ENCODE data around the gene AP3D1.

AP3D1 gene

DNA sequence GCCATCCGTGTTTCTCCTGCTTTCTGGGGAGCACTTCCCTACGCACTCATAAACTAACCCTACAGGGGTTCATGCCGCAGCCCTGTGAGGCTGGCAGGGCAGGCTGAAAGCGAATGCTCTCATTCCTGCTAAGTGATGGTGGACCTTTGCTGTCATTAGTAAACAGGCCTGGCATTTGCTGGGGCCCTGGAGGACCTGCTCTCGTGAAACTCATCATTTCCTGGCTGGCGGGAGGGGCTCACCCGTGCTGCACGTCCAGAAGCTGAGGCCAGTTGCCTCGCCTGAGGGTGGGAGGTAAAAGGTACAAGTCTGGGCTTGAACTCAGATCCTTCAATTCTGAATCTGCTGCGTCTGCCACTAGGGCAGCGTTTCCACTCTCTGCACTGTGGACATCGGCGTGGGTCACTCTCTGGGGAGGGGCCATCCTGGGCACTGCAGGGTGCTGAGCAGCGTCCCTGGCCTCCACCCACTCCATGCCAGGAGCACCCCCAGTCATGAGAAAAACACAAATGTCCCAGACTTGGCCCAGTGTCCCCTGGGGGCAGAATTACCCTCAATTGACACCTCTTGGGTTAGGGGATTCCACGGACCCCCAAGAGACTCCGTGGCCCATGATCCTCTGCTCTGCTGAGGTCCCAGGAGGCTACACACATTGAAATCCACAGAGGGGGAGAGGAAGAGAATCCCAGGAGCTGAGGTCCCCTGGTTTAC lies 62.2 kb downstream of the AP3D1 start:
- no peak for DNase-seq (ENCODE audit: low read depth in 2 of 3, low spot score in 1 of 3)

DNA sequence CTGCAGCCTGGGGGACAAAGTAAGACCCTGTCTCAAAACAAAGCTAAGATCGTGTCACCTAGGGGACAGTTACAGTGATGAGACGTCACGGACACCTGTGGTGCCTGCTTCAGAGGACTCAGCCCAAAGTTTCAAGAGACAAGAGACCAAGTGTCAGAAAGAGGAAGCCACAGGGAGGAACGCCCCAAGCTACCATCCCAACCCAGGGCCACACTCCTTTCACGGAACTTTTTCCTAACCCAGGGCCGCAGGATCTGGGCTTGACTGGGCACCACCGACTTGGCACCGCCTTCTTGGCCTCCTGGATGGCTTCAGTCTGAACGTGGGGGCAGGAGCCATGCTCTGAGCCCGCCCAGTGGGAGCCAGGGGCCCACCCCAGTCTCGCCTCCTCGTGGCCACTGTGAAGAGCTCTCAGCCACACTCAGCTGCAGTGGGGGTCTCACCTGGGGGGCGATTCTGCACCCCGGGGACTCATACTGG lies 63.7 kb downstream of the AP3D1 start:
- no peak for DNase-seq (ENCODE audit: low read depth in 2 of 3, low spot score in 1 of 3)

DNA sequence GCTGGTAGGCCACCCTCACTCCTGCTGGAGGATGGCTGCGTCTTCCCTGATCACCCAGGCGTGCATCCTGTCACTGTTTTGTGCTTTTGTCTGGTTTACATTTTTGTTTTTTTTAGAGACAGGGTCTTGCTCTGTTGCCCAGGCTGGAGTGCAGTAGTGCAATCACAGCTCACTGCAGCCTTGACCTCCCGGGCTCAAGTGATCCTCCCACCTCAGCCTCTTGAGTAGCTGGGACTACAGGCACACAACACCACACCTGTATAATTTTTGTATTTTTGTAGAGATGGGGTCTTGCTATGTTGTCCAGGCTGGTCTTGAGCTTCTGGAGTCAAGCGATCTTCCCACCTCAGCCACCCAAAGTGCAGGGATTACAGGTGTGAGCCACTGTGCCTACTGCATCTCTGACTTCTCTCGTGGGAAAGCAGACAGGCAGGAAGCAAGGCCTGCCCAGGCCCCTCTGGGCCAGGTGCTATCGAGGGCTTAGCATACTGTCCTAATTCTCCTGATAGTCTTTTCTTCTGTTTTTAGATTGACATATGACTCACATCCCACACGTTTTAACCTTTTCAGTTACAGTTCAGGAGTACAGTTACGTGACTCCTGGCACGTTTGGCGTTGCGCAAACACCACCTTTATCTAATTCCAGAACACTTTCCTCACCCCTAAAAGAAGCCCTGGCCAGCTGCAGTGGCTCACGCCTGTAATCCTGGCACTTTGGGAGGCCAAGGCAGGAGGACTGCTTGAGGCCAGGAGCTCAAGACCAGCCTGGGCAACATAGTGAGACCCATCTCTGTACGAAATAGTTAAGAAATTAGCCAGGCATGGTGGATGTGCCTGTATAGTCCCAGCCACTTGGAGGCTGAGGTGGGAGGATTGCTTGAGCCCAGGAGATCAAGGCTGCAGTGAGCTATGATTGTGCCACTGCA lies 64.4 kb downstream of the AP3D1 start:
- DNase-seq (ENCODE audit: low read depth in 2 of 3, low spot score in 1 of 3), result peak in 1 of 3 donors; percentile 57

DNA sequence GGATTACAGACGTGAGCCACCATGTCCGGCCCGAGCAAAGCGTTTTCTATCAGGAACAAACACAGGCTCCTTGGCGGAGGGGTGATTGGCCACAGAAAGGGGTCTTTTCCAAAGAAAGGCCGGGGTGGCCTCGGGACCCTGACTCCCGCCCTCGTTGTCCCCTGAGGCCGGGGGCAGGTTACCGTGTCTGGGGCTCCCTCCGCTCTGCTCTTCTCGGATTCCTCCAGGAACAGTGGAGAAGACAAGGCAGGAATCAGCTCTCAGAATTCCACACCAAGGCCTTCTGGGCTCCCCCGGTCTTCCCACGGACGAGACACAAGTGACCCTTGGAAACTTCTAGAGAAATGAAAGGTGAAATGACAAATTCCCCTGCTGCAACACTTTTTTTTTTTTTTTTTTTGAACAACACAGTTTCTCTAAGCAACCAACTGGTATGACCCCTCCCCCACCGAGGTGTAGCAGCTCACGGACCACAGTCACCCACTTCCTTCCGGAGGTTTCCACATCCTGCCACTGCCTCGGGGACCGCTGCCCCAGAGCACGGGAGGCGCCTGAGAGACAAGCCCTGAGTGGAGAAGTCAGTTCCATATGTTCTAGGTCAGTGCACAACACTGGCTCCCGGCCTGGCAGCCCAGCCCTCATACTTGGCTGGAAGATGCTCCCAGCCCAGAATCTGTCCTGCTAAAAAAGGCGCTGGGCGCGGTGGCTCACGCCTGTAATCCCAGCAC lies 66.2 kb downstream of the AP3D1 start:
- DNase-seq (ENCODE audit: low read depth in 2 of 3, low spot score in 1 of 3), result peak; percentile 89 to 91 (median 90)

DNA sequence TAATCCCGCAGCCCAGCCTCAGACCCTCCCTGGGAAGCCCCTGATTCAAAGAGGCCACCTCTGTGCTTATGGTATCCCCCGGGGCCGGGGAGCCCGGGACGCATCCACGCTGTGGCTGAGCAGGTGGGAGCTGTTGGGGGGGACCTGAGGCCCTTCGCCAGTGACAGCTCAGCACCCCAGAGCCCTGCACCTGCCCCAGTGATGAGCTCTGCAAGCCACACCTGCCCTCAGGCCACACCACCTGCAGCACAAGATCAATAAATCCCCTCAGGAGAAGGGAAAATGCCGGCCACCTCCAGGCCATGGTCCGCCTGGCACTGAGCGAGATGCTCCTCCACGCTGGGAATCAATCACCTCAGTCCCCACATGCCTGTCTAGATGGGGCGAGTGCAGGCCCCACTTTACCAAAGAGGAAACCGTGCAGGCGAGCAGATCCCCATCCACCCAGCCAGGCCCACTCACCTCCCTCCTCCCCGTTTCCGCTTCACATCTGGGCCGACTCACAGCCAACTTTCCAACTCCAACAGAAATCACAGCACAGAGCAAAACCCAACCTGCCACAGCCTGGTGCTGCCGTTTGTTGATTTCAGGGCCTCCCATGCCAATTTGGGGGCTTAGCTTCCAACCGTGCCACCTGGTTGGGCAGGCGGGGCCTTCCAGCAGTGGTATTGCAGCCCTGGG lies 68.1 kb downstream of the AP3D1 start:
- peak in 1 of 3 donors; percentile 44 for DNase-seq (ENCODE audit: low read depth in 2 of 3, low spot score in 1 of 3)

DNA sequence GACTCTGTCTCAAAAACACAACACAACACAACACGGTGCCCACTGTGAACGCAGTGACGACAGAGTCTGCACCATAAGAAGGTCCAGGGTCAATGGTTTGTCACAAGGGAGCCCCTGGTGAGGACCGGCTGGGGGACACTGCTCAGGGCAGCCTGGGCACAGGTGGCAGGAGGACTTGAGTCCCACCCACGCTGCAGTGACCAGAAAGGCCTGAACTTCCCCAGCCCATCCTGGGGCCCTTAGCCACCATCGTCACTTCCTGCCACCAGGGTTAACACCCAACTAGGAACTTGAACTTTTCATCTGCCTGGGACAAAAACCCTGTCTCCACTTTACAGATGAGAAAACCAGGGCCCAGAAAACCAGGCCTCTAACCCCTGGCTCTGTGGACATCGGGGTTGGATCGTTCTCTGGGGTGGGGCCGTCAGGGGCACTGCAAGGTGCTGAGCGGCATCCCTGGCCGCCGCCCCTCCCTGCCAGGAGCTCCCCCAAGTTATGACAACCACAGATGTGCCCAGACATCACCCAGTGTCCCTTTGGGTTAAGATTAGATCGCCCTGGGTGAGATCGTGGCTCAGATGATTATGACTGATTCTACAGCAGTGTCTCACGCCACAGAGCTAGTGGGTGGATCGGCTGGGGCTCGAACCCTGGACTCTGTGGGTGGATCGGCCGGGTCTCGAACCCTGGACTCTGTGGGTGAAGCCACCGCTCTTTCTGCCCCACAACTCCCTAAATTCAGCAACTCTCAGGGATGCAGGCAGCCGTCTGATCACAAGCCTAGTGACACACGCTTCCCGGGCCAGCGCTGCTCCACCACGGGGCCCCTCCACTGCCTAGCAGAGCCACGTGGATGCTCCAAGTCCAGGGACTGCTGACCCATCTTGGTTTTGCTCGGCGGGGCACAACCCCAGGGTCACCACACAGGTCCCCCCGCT lies 69.2 kb downstream of the AP3D1 start:
- no peak for DNase-seq (ENCODE audit: low read depth in 2 of 3, low spot score in 1 of 3)

DNA sequence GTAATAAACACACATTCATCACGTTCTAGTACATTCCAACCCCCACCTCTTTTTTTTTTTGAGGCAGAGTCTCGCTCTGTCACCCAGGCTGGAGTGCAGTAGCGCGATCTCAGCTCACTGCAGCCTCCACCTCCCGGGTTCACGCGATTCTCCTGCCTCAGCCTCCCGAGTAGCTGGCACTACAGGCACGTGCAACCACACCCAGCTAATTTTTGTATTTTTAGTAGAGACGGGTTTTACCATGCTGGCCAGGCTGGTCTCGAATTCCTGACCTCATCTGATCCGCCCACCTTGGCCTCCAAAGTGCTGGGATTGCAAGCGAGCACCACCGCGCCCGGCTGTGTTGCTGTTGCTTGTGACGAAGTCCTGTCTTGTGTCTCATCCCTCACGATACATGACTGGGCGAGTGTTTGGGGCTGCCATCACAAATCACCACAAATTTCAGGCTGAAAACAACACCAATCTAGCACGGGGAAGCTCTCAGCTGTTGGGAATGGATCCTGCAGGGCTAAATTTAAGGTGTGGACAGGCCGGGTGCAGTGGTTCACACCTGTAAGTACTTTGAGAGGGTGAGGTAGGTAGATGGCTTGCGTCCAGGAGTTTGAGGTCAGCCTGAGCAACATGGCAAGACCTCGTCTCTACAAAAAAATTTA lies 70.9 kb downstream of the AP3D1 start:
- no peak for DNase-seq (ENCODE audit: low read depth in 2 of 3, low spot score in 1 of 3)

DNA sequence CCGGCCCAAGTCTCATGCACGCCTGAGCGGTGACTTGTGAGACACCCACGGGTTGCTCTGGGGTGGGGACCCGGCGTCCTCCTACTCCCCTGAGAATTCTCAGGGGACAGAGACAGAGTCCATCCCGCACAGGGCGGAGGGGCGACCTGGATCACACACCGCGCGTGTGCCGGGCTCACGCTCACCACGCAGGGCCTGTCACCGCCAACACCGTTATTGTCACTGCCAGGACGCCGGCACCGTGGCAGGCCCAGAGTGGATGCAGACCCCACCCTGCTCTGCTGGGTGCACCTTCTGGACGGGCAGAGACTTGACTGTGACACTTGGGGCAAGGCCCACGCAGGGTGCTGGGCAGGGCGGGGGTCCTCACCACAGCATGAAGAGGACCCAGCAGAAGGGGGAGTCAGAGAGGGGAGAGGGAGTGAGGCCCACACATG lies 71.5 kb downstream of the AP3D1 start:
- no peak for DNase-seq (ENCODE audit: low read depth in 2 of 3, low spot score in 1 of 3)

DNA sequence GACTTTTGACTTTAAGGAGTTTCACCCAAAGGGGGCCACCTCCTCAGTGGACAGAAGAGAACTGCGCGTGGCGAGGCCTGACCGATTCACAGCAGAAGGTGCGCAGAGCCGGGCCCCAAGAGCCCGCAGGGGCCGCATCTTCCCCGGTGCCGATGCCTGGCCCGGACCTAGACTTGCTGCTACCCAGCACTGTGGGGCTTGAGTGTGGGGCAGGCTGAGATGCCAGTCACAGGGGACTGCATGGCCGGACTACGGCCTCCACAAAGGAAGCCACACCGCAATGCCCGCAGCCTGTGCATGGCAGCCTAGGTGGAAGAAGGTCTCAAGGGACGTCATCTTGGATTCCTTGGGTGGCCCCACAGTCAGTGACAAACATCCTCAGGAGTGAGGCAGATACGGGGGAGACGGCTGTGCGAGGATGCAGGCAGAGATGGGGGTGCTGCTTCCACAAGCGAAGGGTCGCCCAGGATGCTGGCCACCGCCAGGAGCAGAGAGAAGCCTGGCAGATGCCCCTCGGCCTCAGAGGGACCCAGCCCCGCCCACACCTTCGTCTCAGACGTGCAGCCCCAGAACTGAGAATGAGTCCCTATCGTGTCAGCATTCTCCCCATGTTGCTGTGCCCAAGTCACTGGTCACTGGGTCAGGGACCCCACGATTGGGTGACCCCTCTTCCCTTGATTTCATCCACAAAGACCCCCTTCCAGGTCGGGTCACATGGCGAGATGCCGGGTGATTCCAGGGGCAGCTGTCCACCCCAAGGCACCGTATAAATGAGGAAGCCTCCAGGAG lies 72.1 kb downstream of the AP3D1 start:
- no peak for DNase-seq (ENCODE audit: low read depth in 2 of 3, low spot score in 1 of 3)

DNA sequence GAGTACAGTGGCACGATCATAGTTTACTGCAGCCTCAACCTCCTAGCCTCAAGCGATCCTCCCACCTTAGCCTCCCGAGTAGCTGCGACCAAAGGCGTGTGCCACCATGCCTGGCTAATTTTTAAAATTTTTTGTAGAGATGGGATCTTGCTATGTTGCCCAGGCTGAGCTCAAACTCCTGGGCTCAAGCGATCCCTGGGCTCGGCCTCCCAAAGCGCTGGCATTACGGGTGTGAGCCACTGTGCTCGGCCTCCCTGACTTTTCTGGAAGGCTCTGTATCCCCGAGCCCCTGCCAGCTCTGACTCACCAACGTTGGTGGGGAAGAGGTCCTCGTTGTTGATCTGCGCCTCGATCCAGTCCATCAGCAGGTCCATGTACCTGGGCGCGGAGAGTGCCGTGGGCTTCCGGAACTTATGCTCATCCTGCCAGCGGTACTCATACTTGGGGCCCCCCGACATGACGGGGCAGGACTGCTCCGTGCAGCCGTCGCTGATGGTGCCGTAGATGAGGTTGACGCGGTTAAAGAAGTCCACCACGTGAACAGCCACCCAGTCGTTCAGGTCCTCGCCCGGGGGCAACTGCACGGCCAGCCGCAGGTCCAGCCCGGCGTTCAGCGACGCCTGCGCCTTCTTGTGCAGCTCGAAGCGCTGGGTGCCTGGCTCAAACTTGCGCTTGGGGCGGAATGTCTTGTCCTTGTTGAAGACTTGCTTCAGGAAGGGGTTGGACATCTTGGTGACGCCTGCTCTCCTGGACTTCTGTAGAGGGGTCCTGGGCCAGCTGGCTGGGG lies 73.3 kb downstream of the AP3D1 start:
- DNase-seq (ENCODE audit: low read depth in 2 of 3, low spot score in 1 of 3), result no peak

DNA sequence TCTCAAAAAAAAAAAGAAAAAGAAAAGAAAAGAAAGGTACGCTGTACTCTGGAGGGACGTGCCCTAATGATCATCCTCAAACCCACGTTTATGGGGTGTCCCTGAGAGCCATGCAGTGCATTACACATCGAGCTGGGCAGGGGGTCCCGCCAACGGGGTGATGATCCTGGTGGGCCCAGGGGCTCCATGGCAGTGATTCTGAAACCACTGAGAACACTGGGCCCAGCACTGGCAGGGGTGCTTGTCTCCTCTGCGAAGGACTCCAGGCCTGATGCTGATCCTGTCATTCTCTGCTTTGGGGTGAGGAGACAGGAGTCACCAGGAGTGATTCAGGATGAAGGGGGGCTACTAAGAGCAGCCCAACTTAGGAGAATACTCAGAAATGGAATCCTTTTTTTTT lies 74.0 kb downstream of the AP3D1 start:
- no peak for DNase-seq (ENCODE audit: low read depth in 2 of 3, low spot score in 1 of 3)

DNA sequence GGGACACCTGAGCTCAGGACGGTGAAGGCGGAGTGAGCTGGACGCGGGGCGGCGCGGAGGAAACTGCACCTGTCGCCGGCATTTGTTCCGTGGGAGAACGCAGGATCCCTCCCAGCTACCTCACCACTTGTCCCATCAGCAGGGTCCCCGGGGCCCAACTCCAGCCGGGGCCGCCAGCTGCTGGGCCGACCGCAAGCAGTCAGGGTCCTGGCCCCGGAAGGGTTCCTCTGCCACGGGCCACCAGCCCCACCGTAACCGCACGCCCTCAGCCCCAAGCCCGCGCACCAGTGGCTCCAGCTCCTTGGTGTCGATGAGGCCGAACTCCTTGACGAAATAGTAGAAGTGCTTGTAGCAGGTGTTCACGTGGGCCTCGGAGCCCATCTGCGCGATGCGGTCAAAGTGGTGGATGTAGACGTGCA lies 74.8 kb downstream of the AP3D1 start:
- no peak for DNase-seq (ENCODE audit: low read depth in 2 of 3, low spot score in 1 of 3)

DNA sequence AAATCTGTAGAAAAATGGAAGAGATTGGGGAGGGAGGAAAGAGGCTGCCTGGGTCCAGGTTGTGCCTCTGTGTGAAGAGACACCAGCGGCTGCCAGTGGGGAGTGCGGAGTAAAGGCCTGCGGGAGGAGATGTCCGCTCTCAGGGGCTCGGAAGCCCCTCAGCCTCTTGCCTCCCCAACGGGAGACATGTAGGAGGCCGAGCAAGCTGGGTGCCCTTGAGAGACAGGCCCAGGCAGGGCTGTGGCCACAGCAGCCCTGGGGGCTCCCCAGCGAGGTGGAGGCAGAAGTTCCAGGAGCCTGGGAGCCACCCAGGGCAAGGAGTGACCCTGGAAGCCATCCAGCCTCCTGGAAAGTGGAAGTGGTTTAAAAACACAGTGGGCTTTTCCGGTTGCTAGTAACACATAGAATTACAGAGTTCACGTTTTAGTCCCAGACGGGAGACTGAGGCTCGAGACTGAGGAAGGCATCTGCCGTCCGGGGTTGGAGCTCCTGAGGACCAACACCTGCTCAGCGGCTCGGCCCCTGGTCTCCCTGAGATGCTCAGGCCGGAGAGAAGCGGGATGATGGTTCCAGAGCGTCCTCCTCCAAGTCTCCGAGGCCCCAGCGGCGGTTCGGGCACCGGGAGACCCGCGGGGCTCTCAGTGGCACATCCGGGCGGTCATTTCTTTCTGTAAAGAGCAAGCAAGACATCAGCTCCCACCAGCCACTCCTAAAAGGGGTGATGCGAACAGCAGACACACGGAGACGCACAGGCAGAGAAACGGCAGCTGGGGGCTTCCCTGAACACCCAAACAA lies 78.4 kb downstream of the AP3D1 start:
- no peak for DNase-seq (ENCODE audit: low read depth in 2 of 3, low spot score in 1 of 3)

DNA sequence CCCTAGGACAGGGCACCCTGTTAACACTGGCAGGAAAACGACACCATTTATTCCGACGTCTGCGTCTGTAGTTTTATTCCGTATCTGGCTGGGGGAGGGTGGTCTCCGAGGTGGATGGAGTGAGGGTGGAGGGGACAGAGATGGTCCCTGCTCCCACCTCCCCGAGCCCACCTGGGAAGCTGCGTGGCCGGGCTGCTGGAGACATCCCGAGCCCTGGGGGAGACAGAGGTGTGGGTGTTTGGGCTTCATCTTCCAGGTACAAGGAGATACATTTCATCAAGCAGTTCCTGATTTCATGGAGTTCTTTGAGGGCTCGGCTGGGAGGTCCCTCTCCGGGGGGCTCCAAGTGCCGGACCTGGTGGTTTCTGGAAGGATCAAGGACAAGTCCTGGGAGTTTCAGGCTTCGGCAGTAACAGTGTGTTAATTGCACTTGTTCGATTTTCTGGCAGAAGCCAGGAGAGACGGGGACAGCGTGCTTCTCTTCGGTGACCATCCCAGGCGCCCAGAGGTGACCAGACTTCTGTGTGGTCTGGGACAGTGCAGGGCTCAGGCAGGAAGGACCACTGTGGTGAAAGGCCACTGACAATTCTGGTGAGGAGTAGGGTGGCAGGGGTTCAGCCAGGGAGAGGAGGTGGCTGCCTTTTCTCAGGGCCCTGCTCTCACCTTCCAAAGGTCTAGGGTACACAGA lies 80.2 kb downstream of the AP3D1 start:
- DNase-seq (ENCODE audit: low read depth in 2 of 3, low spot score in 1 of 3), result no peak

DNA sequence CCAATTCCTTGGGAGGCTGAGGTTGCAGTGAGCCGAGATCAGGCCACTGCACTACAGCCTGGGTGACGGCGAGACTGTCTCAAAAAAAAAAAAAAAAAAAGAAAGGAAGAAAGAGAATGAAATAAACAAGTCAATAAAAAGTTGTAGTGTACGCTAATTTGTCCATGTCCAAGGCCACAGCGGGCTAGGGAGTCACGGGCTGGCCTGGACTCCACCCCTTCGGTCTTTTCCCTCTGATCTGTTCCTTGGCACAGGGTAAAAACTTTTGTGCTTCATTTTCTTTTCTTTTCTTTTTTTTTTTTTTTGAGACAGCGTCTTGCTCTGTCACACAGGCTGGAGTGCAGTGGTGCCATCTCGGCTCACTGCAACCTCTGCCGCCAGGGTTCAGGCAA lies 80.9 kb downstream of the AP3D1 start:
- no peak for DNase-seq (ENCODE audit: low read depth in 2 of 3, low spot score in 1 of 3)

DNA sequence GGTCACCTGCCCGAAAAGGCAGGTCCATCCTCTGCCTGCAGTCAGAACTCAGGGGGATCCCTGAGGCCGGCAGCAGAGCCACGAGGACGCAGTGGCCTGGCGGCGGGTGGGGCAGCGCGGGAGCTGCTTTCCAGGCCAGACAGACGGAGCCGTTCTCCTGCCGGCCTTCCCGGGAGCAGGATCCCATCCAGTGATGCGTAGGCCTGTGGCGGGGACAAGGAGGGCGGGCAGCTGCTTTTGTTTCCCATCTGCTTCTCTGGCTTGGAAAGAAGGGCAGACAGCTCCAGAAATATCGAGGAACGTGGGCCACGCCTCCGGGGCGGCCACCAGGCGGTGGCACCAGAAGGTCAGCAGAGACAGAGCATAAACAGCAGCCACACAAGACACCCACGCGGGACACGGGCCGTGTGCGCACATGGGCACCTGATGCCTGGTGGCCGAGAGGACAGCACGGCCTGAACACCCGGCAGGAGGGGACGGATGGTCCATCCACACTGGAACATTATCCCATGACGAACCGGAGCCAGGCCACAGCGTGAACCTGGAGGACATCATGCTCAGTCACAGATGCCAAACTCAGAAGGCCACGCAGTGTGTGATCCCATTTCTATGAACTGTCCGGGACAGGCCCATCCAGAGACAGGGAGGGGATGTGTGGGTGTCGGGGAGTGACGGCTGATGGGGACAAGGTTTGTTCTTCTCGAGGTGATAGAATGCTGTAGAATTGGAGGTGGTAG lies 86.4 kb downstream of the AP3D1 start:
- DNase-seq (ENCODE audit: low read depth in 2 of 3, low spot score in 1 of 3), result no peak
